WTC11 (cell line): ENCODE data around the gene HPGD. TPM values are rescaled to one million over a fixed set of nuclear protein-coding genes. Genes with fewer than 3 reads are reported as not detected.

Experiments used
- ATAC-seq: fragments of 200-7000 bp; cut with Tn5 transposase; 2 replicates; pipeline ENCODE4 v1.10.0; 2021; ENCODE audit warnings: mild to moderate bottlenecking, moderate library complexity
- CTCF ChIA-PET: fragments of 300-600 bp; sonication (Branson Sonifier 250); formaldehyde crosslinking; loops from one replicate; lab custom pipeline; 2021; ENCODE audit warnings: antibody characterized with exemption; lab: Charles Lee
- POLR2A ChIA-PET: fragments of 350-600 bp; sonication (Branson Sonifier 250); formaldehyde crosslinking; loops from one replicate; lab custom pipeline; 2021; ENCODE audit warnings: antibody characterized with exemption; lab: Charles Lee
- DNase-seq: peaks from one replicate; pipeline ENCODE4 v3.0.0; 2021; ENCODE audit warnings: low spot score
- H3K27ac Mint-ChIP-seq: 2 replicates; pipeline ENCODE4 v1.8.0; 2021; ENCODE audit warnings: mixed read lengths
- H3K27me3 Mint-ChIP-seq: 2 replicates; pipeline ENCODE4 v1.8.0; 2021; ENCODE audit warnings: low read depth, mild to moderate bottlenecking, moderate library complexity, mixed read lengths
- H3K36me3 Mint-ChIP-seq: 2 replicates; pipeline ENCODE4 v1.8.0; 2021; ENCODE audit warnings: mixed read lengths
- H3K4me1 Mint-ChIP-seq: 2 replicates; pipeline ENCODE4 v1.8.0; 2022; ENCODE audit warnings: mixed read lengths
- H3K4me3 Mint-ChIP-seq: 2 replicates; pipeline ENCODE4 v1.8.0; 2021; ENCODE audit warnings: mild to moderate bottlenecking, moderate library complexity, mixed read lengths
- H3K9me3 Mint-ChIP-seq: 2 replicates; pipeline ENCODE4 v1.8.0; 2021; ENCODE audit warnings: mixed read lengths
- ARID4B ChIP-seq: sonication (generic); formaldehyde crosslinking; IDR thresholded peaks from 2 replicates; pipeline ENCODE4 v1.8.0; 2023; ENCODE audit warnings: missing genetic modification reagents, mild to moderate bottlenecking, borderline replicate concordance
- CDX4 ChIP-seq: fragments of 250-450 bp; sonication (Bioruptor Pico); IDR thresholded peaks from 2 replicates; pipeline ENCODE4 v1.9.0; 2021; ENCODE audit warnings: moderate library complexity, mild to moderate bottlenecking, inconsistent platforms, borderline replicate concordance
- CREM ChIP-seq: sonication (generic); formaldehyde crosslinking; IDR thresholded peaks from 2 replicates; pipeline ENCODE4 v1.8.1; 2022; ENCODE audit warnings: mild to moderate bottlenecking, missing genetic modification reagents, moderate library complexity
- E2F1 ChIP-seq: sonication (generic); formaldehyde crosslinking; IDR thresholded peaks from 2 replicates; pipeline ENCODE4 v1.8.0; 2022; ENCODE audit warnings: mild to moderate bottlenecking, missing genetic modification reagents
- ESRRA ChIP-seq: sonication (generic); formaldehyde crosslinking; IDR thresholded peaks from 2 replicates; pipeline ENCODE4 v1.8.1; 2022; ENCODE audit warnings: mild to moderate bottlenecking, missing genetic modification reagents, borderline replicate concordance
- FOXK1 ChIP-seq: sonication (generic); formaldehyde crosslinking; IDR thresholded peaks from 2 replicates; pipeline ENCODE4 v1.8.0; 2022; ENCODE audit warnings: mild to moderate bottlenecking, moderate library complexity, missing genetic modification reagents
- FOXP1 ChIP-seq: sonication (generic); formaldehyde crosslinking; IDR thresholded peaks from 2 replicates; pipeline ENCODE4 v1.8.0; 2022; ENCODE audit warnings: missing genetic modification reagents, mild to moderate bottlenecking, moderate library complexity, borderline replicate concordance
- FOXP4 ChIP-seq: sonication (generic); formaldehyde crosslinking; IDR thresholded peaks from 2 replicates; pipeline ENCODE4 v1.8.0; 2022; ENCODE audit warnings: mild to moderate bottlenecking, missing genetic modification reagents
- HMGA2 ChIP-seq: fragments of 250-450 bp; sonication (Bioruptor Pico); IDR thresholded peaks from 2 replicates; pipeline ENCODE4 v1.4.0; 2021; ENCODE audit warnings: mild to moderate bottlenecking, moderate library complexity
- HMGXB4 ChIP-seq: sonication (generic); formaldehyde crosslinking; IDR thresholded peaks from 2 replicates; pipeline ENCODE4 v1.8.1; 2023; ENCODE audit warnings: mild to moderate bottlenecking, moderate library complexity, missing genetic modification reagents
- JAZF1 ChIP-seq: fragments of 250-450 bp; sonication (Bioruptor Pico); IDR thresholded peaks from 2 replicates; pipeline ENCODE4 v1.9.0; 2021; ENCODE audit warnings: moderate library complexity, mild to moderate bottlenecking, inconsistent platforms
- JUN ChIP-seq: sonication (generic); formaldehyde crosslinking; IDR thresholded peaks from 2 replicates; pipeline ENCODE4 v1.8.0; 2023; ENCODE audit warnings: mild to moderate bottlenecking, missing genetic modification reagents
- KAT7 ChIP-seq: sonication (generic); formaldehyde crosslinking; IDR thresholded peaks from 2 replicates; pipeline ENCODE4 v1.8.1; 2023; ENCODE audit warnings: missing genetic modification reagents, mild to moderate bottlenecking, borderline replicate concordance
- MLX ChIP-seq: sonication (generic); formaldehyde crosslinking; IDR thresholded peaks from 2 replicates; pipeline ENCODE4 v1.8.1; 2023; ENCODE audit warnings: mild to moderate bottlenecking, missing genetic modification reagents, moderate library complexity
- MXD4 ChIP-seq: fragments of 250-450 bp; sonication (Bioruptor Pico); IDR thresholded peaks from 2 replicates; pipeline ENCODE4 v1.8.0; 2021; ENCODE audit warnings: mild to moderate bottlenecking, moderate library complexity, borderline replicate concordance
- NR1H2 ChIP-seq: sonication (generic); formaldehyde crosslinking; IDR thresholded peaks from 2 replicates; pipeline ENCODE4 v1.9.0; 2021; ENCODE audit warnings: mild to moderate bottlenecking, moderate library complexity, missing genetic modification reagents
- RELA ChIP-seq: sonication (generic); formaldehyde crosslinking; IDR thresholded peaks from 2 replicates; pipeline ENCODE4 v1.8.1; 2022; ENCODE audit warnings: missing genetic modification reagents, mild to moderate bottlenecking, borderline replicate concordance
- SMAD4 ChIP-seq: sonication (generic); formaldehyde crosslinking; IDR thresholded peaks from 2 replicates; pipeline ENCODE4 v1.8.0; 2022; ENCODE audit warnings: mild to moderate bottlenecking, missing genetic modification reagents
- TEAD1 ChIP-seq: sonication (generic); formaldehyde crosslinking; IDR thresholded peaks from 2 replicates; pipeline ENCODE4 v1.8.0; 2022; ENCODE audit warnings: mild to moderate bottlenecking, missing genetic modification reagents
- USF1 ChIP-seq: sonication (generic); formaldehyde crosslinking; IDR thresholded peaks from 2 replicates; pipeline ENCODE4 v1.8.0; 2022; ENCODE audit warnings: mild to moderate bottlenecking, missing genetic modification reagents
- ZBTB43 ChIP-seq: sonication (generic); formaldehyde crosslinking; IDR thresholded peaks from 2 replicates; pipeline ENCODE4 v1.8.1; 2023; ENCODE audit warnings: mild to moderate bottlenecking, missing genetic modification reagents
- ZNF671 ChIP-seq: fragments of 250-450 bp; sonication (Bioruptor Pico); IDR thresholded peaks from 2 replicates; pipeline ENCODE4 v1.8.0; 2021; ENCODE audit warnings: mild to moderate bottlenecking
- total RNA-seq: library from RNA; stranded (reverse); gene quantifications from 3 replicates; pipeline ENCODE4 v1.2.3, GENCODE V29; 2021

HPGD gene
- total RNA-seq, 1 experiment from 2014 or later: 3.6 TPM

- CTCF ChIA-PET: interaction anchor here (0.6 to 0.8 kb wide), 4 partner anchors 24 to 87 kb away, joined by 3 to 7 read pairs (median 3); no protein-coding TSS in a partner anchor
- H3K4me3 Mint-ChIP-seq: no peak overlapping the region
- ATAC-seq (peak; percentile 93), DNase-seq (no peak)
- H3K27me3 Mint-ChIP-seq: no peaks in the 10 kb centered on the region
- peaks cover 5% of the 10 kb centered on the region for H3K36me3 Mint-ChIP-seq
- no peak for TF ChIP-seq MXD4
- TF ChIP-seq NR1H2 (CRISPR knock-in tag): no peak
- TF ChIP-seq HMGA2 (CRISPR knock-in tag): no peak
- TF ChIP-seq TEAD1 (CRISPR knock-in tag): no peak
- TF ChIP-seq KAT7 (CRISPR knock-in tag): no peak
- no peak for TF ChIP-seq JUN (CRISPR knock-in tag)
- TF ChIP-seq ZBTB43 (CRISPR knock-in tag): no peak
- TF ChIP-seq USF1: no peak
- no peak for TF ChIP-seq E2F1 (CRISPR knock-in tag)
- no peak for TF ChIP-seq ESRRA (CRISPR knock-in tag)
- TF ChIP-seq JAZF1 (CRISPR knock-in tag): no peak
- TF ChIP-seq HMGXB4 (CRISPR knock-in tag): no peak
- no peak for TF ChIP-seq MLX (CRISPR knock-in tag)
- no peak for TF ChIP-seq FOXK1 (CRISPR knock-in tag)
- TF ChIP-seq CREM (CRISPR knock-in tag): no peak
- TF ChIP-seq FOXP1: no peak
- peaks cover 6% of the 10 kb centered on the region for H3K9me3 Mint-ChIP-seq
- peaks cover 54% of the 10 kb centered on the region for H3K4me1 Mint-ChIP-seq
- H3K27ac Mint-ChIP-seq: peak overlapping the region; percentile 85
- POLR2A ChIA-PET: no interaction called here
Observed at GRCh38 chr4:174559894-174560293, 37.6 kb upstream of the HPGD start.

- H3K27me3 Mint-ChIP-seq: no peaks in the 10 kb centered on the region; the same call in 1 of the 2 replicates
- ChIA-PET POLR2A (no interaction called here), CTCF (no interaction called here)
- TF ChIP-seq ZNF671 (CRISPR knock-in tag) (no peak), FOXP4 (CRISPR knock-in tag) (no peak), CDX4 (CRISPR knock-in tag) (no peak), SMAD4 (no peak), HMGA2 (CRISPR knock-in tag) (no peak), RELA (CRISPR knock-in tag) (no peak), ARID4B (CRISPR knock-in tag) (no peak)
Observed at GRCh38 chr4:174555789-174556630, 33.7 kb upstream of the HPGD start.

More at GRCh38 chr4:174555789-174556630, 33.7 kb upstream of the HPGD start:
- H3K36me3 Mint-ChIP-seq: peaks cover 22% of the 10 kb centered on the region
- H3K4me3 Mint-ChIP-seq: no peak overlapping the region
- no peak overlapping the region for H3K27ac Mint-ChIP-seq
- H3K9me3 Mint-ChIP-seq: peaks cover 25% of the 10 kb centered on the region
- peaks cover 30% of the 10 kb centered on the region for H3K4me1 Mint-ChIP-seq
- no peak for DNase-seq
- no peak for ATAC-seq
